IMR-90 (cell line): ENCODE measurements around the gene PRDM2. TPM values are rescaled to one million over a fixed set of nuclear protein-coding genes. Genes with fewer than 3 reads are reported as not detected.

Experiments
- ATAC-seq: fragments of 200-7000 bp; cut with Tn5 transposase; 2 replicates; pipeline ENCODE4 v1.9.1; 2020; ENCODE audit warnings: low read depth, mild to moderate bottlenecking, moderate library complexity
- BruUV-seq: library from RNA; stranded (reverse); fragments of 400-500 nt; replicated peaks from 2 replicates; lab custom pipeline; 2021; lab: Mats Ljungman, UMichigan
- CTCF ChIA-PET: fragments of 300-600 bp; formaldehyde crosslinking; extraction: SDS; loops from one replicate; lab custom pipeline; 2021; ENCODE audit warnings: antibody characterized with exemption; lab: Yijun Ruan, JAX
- POLR2A ChIA-PET: fragments of 300-600 bp; sonication (Branson Sonifier 250); formaldehyde crosslinking; loops from one replicate; lab custom pipeline; 2022; ENCODE audit warnings: antibody characterized with exemption; ENCODE audit not compliant: unreplicated experiment; lab: Charles Lee
- DNase-seq: peaks from one replicate; pipeline ENCODE4 v3.0.0; 2013
- H2AFZ ChIP-seq: replicated peaks from 2 replicates; pipeline ENCODE3; 2013; ENCODE audit warnings: low read length, mild to moderate bottlenecking; ENCODE audit not compliant: poor library complexity
- H2AK5ac ChIP-seq: 2 replicates; pipeline ENCODE4 v1.6.1; 2013; ENCODE audit warnings: low read depth, low read length, inconsistent platforms
- H2AK9ac ChIP-seq: replicated peaks from 2 replicates; pipeline ENCODE3; 2013; ENCODE audit warnings: mild to moderate bottlenecking, low read depth, low read length, moderate library complexity; ENCODE audit not compliant: poor library complexity
- H2BK120ac ChIP-seq: 2 replicates; pipeline ENCODE4 v1.6.1; 2013; ENCODE audit warnings: low read depth, low read length, inconsistent platforms
- H2BK15ac ChIP-seq: 3 replicates; pipeline ENCODE4 v1.6.1; 2013; ENCODE audit warnings: low read depth, low read length, inconsistent platforms
- H2BK20ac ChIP-seq: 2 replicates; pipeline ENCODE4 v1.6.1; 2013; ENCODE audit warnings: low read depth, mild to moderate bottlenecking, inconsistent platforms, low read length, moderate library complexity
- H2BK5ac ChIP-seq: 2 replicates; pipeline ENCODE4 v1.6.1; 2013; ENCODE audit warnings: mild to moderate bottlenecking, low read depth, low read length, inconsistent platforms; ENCODE audit not compliant: poor library complexity, severe bottlenecking
- H3K14ac ChIP-seq: replicated peaks from 2 replicates; pipeline ENCODE4 v1.6.1; 2013; ENCODE audit warnings: low read depth, low read length, inconsistent platforms
- H3K18ac ChIP-seq: 2 replicates; pipeline ENCODE4 v1.6.1; 2013; ENCODE audit warnings: low read depth, low read length, control low read depth
- H3K23ac ChIP-seq: 2 replicates; pipeline ENCODE4 v1.6.1; 2013; ENCODE audit warnings: low read depth, low read length, inconsistent platforms
- H3K27ac ChIP-seq: 2 replicates; pipeline ENCODE4 v1.5.1; 2013; ENCODE audit warnings: mild to moderate bottlenecking, control low read depth, low read length; ENCODE audit not compliant: insufficient read depth
- H3K27me3 ChIP-seq: 2 replicates; pipeline ENCODE4 v1.6.1; 2013; ENCODE audit warnings: low read length; ENCODE audit not compliant: control insufficient read depth, insufficient read depth
- H3K36me3 ChIP-seq: 2 replicates; pipeline ENCODE4 v1.6.1; 2013; ENCODE audit warnings: low read length, mixed read lengths; ENCODE audit not compliant: control insufficient read depth, insufficient read depth
- H3K4ac ChIP-seq: 2 replicates; pipeline ENCODE4 v1.6.1; 2013; ENCODE audit warnings: low read depth, low read length, inconsistent platforms
- H3K4me1 ChIP-seq: 2 replicates; pipeline ENCODE4 v1.6.1; 2013; ENCODE audit warnings: low read length, mixed read lengths; ENCODE audit not compliant: control insufficient read depth, insufficient read depth
- H3K4me2 ChIP-seq: 2 replicates; pipeline ENCODE4 v1.6.1; 2013; ENCODE audit warnings: low read depth, mild to moderate bottlenecking, control low read depth, low read length, moderate library complexity
- H3K4me3 ChIP-seq: 2 replicates; pipeline ENCODE4 v1.5.1; 2013; ENCODE audit warnings: low read depth, mild to moderate bottlenecking, control low read depth, low read length, moderate library complexity; ENCODE audit not compliant: insufficient read depth
- H3K56ac ChIP-seq: 2 replicates; pipeline ENCODE4 v1.6.1; 2013; ENCODE audit warnings: low read length, inconsistent platforms; ENCODE audit not compliant: insufficient read depth; ENCODE audit errors: extremely low read depth
- H3K79me1 ChIP-seq, 2 experiments: 2 replicates each; pipeline ENCODE4 v1.6.1; 2013; ENCODE audit warnings: low read length in 2 of 2, inconsistent platforms in 1 of 2, low read depth in 1 of 2
- H3K9ac ChIP-seq: 2 replicates; pipeline ENCODE4 v1.6.1; 2013; ENCODE audit warnings: low read depth, low read length, control low read depth
- H3K9me1 ChIP-seq: 2 replicates; pipeline ENCODE4 v1.6.1; 2013; ENCODE audit warnings: low read length, inconsistent platforms; ENCODE audit not compliant: insufficient read depth
- H3K9me3 ChIP-seq: 2 replicates; pipeline ENCODE4 v1.6.1; 2013; ENCODE audit warnings: low read length; ENCODE audit not compliant: control insufficient read depth, insufficient read depth
- H4K20me1 ChIP-seq: 2 replicates; pipeline ENCODE4 v1.6.1; 2013; ENCODE audit warnings: low read length, inconsistent platforms; ENCODE audit not compliant: insufficient read depth
- H4K5ac ChIP-seq: 2 replicates; pipeline ENCODE4 v1.6.1; 2013; ENCODE audit warnings: mild to moderate bottlenecking, low read depth, low read length, control low read depth
- H4K8ac ChIP-seq, 2 experiments: 2 replicates each; pipeline ENCODE4 v1.6.1; 2013; ENCODE audit warnings: low read depth in 2 of 2, low read length in 2 of 2, control low read depth in 1 of 2, inconsistent platforms in 1 of 2
- H4K91ac ChIP-seq: 2 replicates; pipeline ENCODE4 v1.6.1; 2013; ENCODE audit warnings: low read depth, low read length, inconsistent platforms; ENCODE audit not compliant: insufficient read depth
- BHLHE40 ChIP-seq: fragments of 150-350 bp; IDR thresholded peaks from 2 replicates; pipeline ENCODE4 v1.6.1; 2016; ENCODE audit warnings: mild to moderate bottlenecking, low read depth, low read length
- CEBPB ChIP-seq: IDR thresholded peaks from 2 replicates; pipeline ENCODE4 v1.6.1; 2012; ENCODE audit warnings: low read depth, low read length, improper control_type of control experiment
- CHD1 ChIP-seq: IDR thresholded peaks from 2 replicates; pipeline ENCODE4 v1.6.1; 2012; ENCODE audit warnings: low read depth, low read length, improper control_type of control experiment
- CTCF ChIP-seq: conservative IDR thresholded peaks from 2 replicates; pipeline ENCODE4 v1.5.1; 2012; ENCODE audit warnings: mild to moderate bottlenecking, low read depth, low read length, improper control_type of control experiment
- ELK1 ChIP-seq: fragments of 150-350 bp; IDR thresholded peaks from 2 replicates; pipeline ENCODE4 v1.6.1; 2016; ENCODE audit warnings: low read depth, mild to moderate bottlenecking, low read length, moderate library complexity, borderline replicate concordance
- FOS ChIP-seq: fragments of 150-350 bp; IDR thresholded peaks from 2 replicates; pipeline ENCODE4 v1.6.1; 2016; ENCODE audit warnings: low read depth, low read length
- MAFK ChIP-seq: IDR thresholded peaks from 2 replicates; pipeline ENCODE4 v1.6.1; 2012; ENCODE audit warnings: low read depth, low read length, improper control_type of control experiment
- MAZ ChIP-seq: IDR thresholded peaks from 2 replicates; pipeline ENCODE4 v1.6.1; 2012; ENCODE audit warnings: low read depth, mild to moderate bottlenecking, low read length, improper control_type of control experiment, moderate library complexity, borderline replicate concordance
- MXI1 ChIP-seq: IDR thresholded peaks from 2 replicates; pipeline ENCODE4 v1.6.1; 2012; ENCODE audit warnings: low read depth, mild to moderate bottlenecking, low read length, moderate library complexity, borderline replicate concordance
- NFE2L2 ChIP-seq: fragments of 150-350 bp; IDR thresholded peaks from 2 replicates; pipeline ENCODE4 v1.6.1; 2016; ENCODE audit warnings: low read depth, mild to moderate bottlenecking, low read length
- POLR2A ChIP-seq: IDR thresholded peaks from 2 replicates; pipeline ENCODE4 v1.6.1; 2012; ENCODE audit warnings: mild to moderate bottlenecking, low read depth, low read length
- RCOR1 ChIP-seq: IDR thresholded peaks from 2 replicates; pipeline ENCODE4 v1.6.1; 2012; ENCODE audit warnings: mild to moderate bottlenecking, low read length, improper control_type of control experiment; ENCODE audit not compliant: insufficient replicate concordance
- RFX5 ChIP-seq: IDR thresholded peaks from 2 replicates; pipeline ENCODE4 v1.8.0; 2012; ENCODE audit warnings: low read depth, mild to moderate bottlenecking, low read length, moderate library complexity
- SMC3 ChIP-seq: fragments of 150-350 bp; IDR thresholded peaks from 2 replicates; pipeline ENCODE4 v1.6.1; 2016; ENCODE audit warnings: low read depth, mild to moderate bottlenecking, antibody characterized with exemption, low read length, moderate library complexity
- USF2 ChIP-seq: fragments of 150-350 bp; IDR thresholded peaks from 2 replicates; pipeline ENCODE4 v1.6.1; 2017; ENCODE audit warnings: mild to moderate bottlenecking, antibody characterized with exemption, low read length, low read depth
- WGBS, 2 experiments: methylation state at CpG; one replicate each; pipeline versions ENCODE4 v1.1.5 to v1.1.7; 2013; ENCODE audit warnings: missing lambda C conversion rate in 2 of 2; ENCODE audit not compliant: insufficient read length in 1 of 2; ENCODE audit errors: extremely low coverage in 2 of 2; 5-methylcytosine and 5-hydroxymethylcytosine counted together
- dilution Hi-C: fragments of 300-500 bp; cut with HindIII; formaldehyde crosslinking; loops from one replicate; pipeline ENCODE4 v1.14.3; 2018; ENCODE audit warnings: low sequenced_read_pairs; ENCODE audit not compliant: unreplicated experiment
- in situ Hi-C: fragments of 300-500 bp; cut with MboI; formaldehyde crosslinking; loops from 3 replicates; pipeline ENCODE4 v1.14.3; 2019; ENCODE audit warnings: low sequenced_read_pairs, inconsistent platforms, mixed read lengths
- intact Hi-C: fragments of 100-400 bp; cut with micrococcal nuclease; formaldehyde crosslinking; loops from 2 replicates; pipeline ENCODE4 v1.10.0; 2022
- polyA plus RNA-seq, 3 experiments: library from polyadenylated mRNA; depleted of rRNA; stranded (reverse); fragments of >200 nt; gene quantifications; 2 replicates each; pipeline ENCODE4 v1.2.3, GENCODE V29; 2012; ENCODE audit warnings: low replicate concordance in 1 of 3
- total RNA-seq: library from RNA; depleted of rRNA; stranded (reverse); fragments of >200 nt; gene quantifications from 2 replicates; pipeline ENCODE4 v1.2.3, GENCODE V29; 2012

PRDM2 gene
- total and polyA plus RNA-seq, 2 of the 4 experiments (the other 2 are of a cell fraction) = 3.4 to 8.9 TPM

- H3K9me3 ChIP-seq = no peaks in the 10 kb centered on the region
- WGBS, 2 experiments = no CpG with 5 or more reads among the region's 5 CpGs
- H3K14ac ChIP-seq = no peak overlapping the region
- H4K8ac ChIP-seq = no peak overlapping the region
- H3K18ac ChIP-seq = no peak overlapping the region
- no peak overlapping the region for H3K4me2 ChIP-seq
- no peak overlapping the region for H2BK15ac ChIP-seq
- peaks cover 19% of the 10 kb centered on the region for H3K9me1 ChIP-seq
- ATAC-seq = no peak
- no peak overlapping the region for H2BK120ac ChIP-seq
- H2AK9ac ChIP-seq = no peak overlapping the region
- no peak overlapping the region for H2BK20ac ChIP-seq
- no peak overlapping the region for H4K91ac ChIP-seq
- no peak overlapping the region for H4K5ac ChIP-seq
- no peak overlapping the region for H3K27ac ChIP-seq
- ChIA-PET POLR2A (no interaction called here), CTCF (no interaction called here)
- H3K4me3 ChIP-seq = no peak overlapping the region
- H3K4ac ChIP-seq = no peak overlapping the region
- peaks cover 10% of the 10 kb centered on the region for H3K4me1 ChIP-seq
- no peak for DNase-seq
- H2AK5ac ChIP-seq = no peak overlapping the region
- no TSS peak for BruUV-seq
- no peak overlapping the region for H2AFZ ChIP-seq
- H3K23ac ChIP-seq = peak overlapping the region; percentile 79
- H3K36me3 ChIP-seq = peaks cover 3% of the 10 kb centered on the region; the same call in 1 of the 2 replicates
- no peak overlapping the region for H2BK5ac ChIP-seq
- intact Hi-C loops = loop anchor here (5.0 kb wide), 1 partner anchor 33 kb away; no protein-coding TSS in a partner anchor
- in situ Hi-C loops = loop anchor here (25.0 kb wide), 1 partner anchor 1183 kb away; no protein-coding TSS in a partner anchor
- dilution Hi-C loops = no loop called here
- H3K9ac ChIP-seq = no peak overlapping the region
- H3K79me1 ChIP-seq = peaks cover 3 to 38% of the 10 kb centered on the region in 2 experiments; a peak in 3 of 4 replicates
- no peak overlapping the region for H3K56ac ChIP-seq
- peaks cover 61% of the 10 kb centered on the region for H4K20me1 ChIP-seq
- H3K27me3 ChIP-seq = no peaks in the 10 kb centered on the region
- no peak for TF ChIP-seq CTCF
- no peak for TF ChIP-seq RCOR1
- no peak for TF ChIP-seq POLR2A
- no peak for TF ChIP-seq ELK1
- no peak for TF ChIP-seq MAFK
- TF ChIP-seq CHD1 = no peak
- no peak for TF ChIP-seq BHLHE40
- TF ChIP-seq NFE2L2 = no peak
- no peak for TF ChIP-seq SMC3
- TF ChIP-seq USF2 = no peak
- no peak for TF ChIP-seq MXI1
- TF ChIP-seq FOS = no peak
- TF ChIP-seq CEBPB = no peak
- no peak for TF ChIP-seq RFX5
- no peak for TF ChIP-seq MAZ
These were observed 53.8 kb downstream of the PRDM2 start for GRCh38 chr1:13753636-13754402.
